ENCODE results near the gene CTNNA2.

Gene CTNNA2

GRCh38 chr2:79862756-79863155, 349.9 kb downstream of the CTNNA2 start:
- no peak for DNase-seq

- DNase-seq: no peak
Observed at GRCh38 chr2:79872656-79873055, 359.8 kb downstream of the CTNNA2 start.

GRCh38 chr2:79874015-79874414, 361.2 kb downstream of the CTNNA2 start:
- no peak for DNase-seq

- peak; percentile 14 for DNase-seq
Observed at GRCh38 chr2:79876430-79876829, 363.6 kb downstream of the CTNNA2 start.

- no peak for DNase-seq
Observed at GRCh38 chr2:79882548-79882947, 369.7 kb downstream of the CTNNA2 start.

- peak; percentile 38 for DNase-seq
Observed at GRCh38 chr2:79887747-79888374, 375.0 kb downstream of the CTNNA2 start.

- DNase-seq: no peak
Observed at GRCh38 chr2:79892123-79892522, 379.3 kb downstream of the CTNNA2 start.

GRCh38 chr2:79899196-79899595, 386.3 kb downstream of the CTNNA2 start:
- DNase-seq: no peak

- no peak for DNase-seq
Observed at GRCh38 chr2:79901161-79901560, 388.3 kb downstream of the CTNNA2 start.

GRCh38 chr2:79903222-79904000, 390.6 kb downstream of the CTNNA2 start:
- no peak for DNase-seq

GRCh38 chr2:79906139-79906890, 393.5 kb downstream of the CTNNA2 start:
- no peak for DNase-seq

- no peak for DNase-seq
Observed at GRCh38 chr2:79909521-79909920, 396.7 kb downstream of the CTNNA2 start.

- DNase-seq: no peak
Observed at GRCh38 chr2:79910643-79911042, 397.8 kb downstream of the CTNNA2 start.

- DNase-seq: no peak
Observed at GRCh38 chr2:79915455-79915854, 402.6 kb downstream of the CTNNA2 start.

- DNase-seq: no peak
Observed at GRCh38 chr2:79916285-79916684, 403.4 kb downstream of the CTNNA2 start.

- peak; percentile 1 for DNase-seq
Observed at GRCh38 chr2:79920512-79921076, 407.7 kb downstream of the CTNNA2 start.

- no peak for DNase-seq
Observed at GRCh38 chr2:79929624-79930023, 416.8 kb downstream of the CTNNA2 start.

- DNase-seq: no peak
Observed at GRCh38 chr2:79935046-79935732, 422.3 kb downstream of the CTNNA2 start.

- DNase-seq: peak; percentile 63
Observed at GRCh38 chr2:79935771-79936657, 423.2 kb downstream of the CTNNA2 start.

GRCh38 chr2:79936715-79937114, 423.9 kb downstream of the CTNNA2 start:
- no peak for DNase-seq

- DNase-seq: no peak
Observed at GRCh38 chr2:79938648-79939047, 425.8 kb downstream of the CTNNA2 start.

GRCh38 chr2:79940364-79940763, 427.5 kb downstream of the CTNNA2 start:
- DNase-seq: no peak

Data from kidney glomerular epithelial cell (primary cell).